HG02588 (cell line): ENCODE data around the gene PITPNM3.

Source experiments
- ATAC-seq: cut with Tn5 transposase; IDR thresholded peaks from one replicate; pipeline ENCODE4 v1.9.1; 2021; ENCODE audit warnings: mild to moderate bottlenecking, moderate library complexity; ENCODE audit not compliant: unreplicated experiment

Gene PITPNM3

DNA sequence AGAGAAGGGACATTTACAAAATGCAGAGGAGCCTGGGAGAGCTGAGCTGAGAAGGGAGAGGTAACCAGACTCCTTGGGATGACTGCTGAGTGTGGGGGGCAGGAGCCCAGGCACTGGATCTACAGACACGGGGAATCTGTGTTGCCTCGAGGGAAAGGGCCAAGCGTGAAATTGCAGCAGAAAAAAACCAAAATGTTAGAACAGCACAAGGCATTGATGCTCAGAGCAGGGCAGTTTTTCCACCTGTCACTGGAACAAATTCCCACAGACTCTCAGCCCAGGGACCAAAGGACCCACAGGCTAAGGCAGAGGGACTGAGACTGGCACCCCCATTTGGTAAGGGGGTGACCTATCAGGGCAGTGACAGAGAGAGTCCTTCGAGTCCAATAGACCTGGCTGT is 2.0 kb downstream of the PITPNM3 start:
- ATAC-seq: no peak

DNA sequence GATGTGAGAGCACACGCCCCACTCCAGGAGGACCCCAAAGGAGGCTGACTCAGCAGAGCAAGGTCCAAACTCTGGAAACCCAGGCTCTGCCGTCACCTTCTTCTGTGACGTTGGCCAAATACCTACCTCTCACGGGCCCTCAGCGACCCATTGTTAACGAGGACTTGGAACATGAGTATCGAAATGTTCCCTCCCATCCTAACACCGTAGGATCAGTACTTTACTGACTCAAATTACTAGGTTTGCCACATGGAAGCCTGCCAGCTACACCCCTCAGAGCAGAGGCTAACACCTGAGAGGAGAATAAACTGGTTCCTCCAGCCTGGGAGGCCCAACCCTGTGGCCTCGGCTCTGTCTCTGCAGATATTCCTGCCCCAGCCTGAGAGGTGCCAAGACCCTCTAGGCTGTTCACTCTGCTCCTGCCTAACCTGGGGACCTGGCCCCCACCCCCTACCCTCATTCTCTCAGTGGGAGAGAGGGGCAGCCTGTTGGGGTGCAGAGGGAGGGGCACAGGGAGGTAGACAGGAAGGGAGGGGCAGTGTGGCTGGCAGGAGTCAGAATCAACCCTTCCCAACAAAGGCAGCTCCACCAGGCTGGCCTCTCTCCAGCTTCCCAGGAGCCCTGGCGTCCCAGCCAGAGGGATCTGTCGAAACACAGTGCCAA is 4.4 kb downstream of the PITPNM3 start:
- ATAC-seq: no peak

DNA sequence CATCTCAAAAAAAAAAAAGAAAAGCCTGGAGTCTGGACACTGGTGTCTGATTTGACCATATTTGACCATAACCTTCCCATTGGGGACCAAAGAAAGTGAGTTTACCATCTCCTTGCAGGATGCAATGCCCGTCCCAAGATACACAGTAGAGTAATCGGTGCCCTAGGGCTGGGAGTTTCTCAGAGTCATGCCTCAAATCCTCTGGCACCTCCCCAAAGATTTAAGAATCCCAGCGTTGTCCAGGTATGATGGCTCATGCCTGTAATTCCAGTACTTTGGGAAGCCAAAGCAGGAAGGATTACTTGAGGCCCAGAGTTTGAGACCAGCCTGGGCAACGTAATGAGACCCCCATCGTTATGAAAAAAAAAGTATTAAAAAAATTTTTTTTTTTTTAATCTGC is 5.0 kb downstream of the PITPNM3 start:
- no peak for ATAC-seq

DNA sequence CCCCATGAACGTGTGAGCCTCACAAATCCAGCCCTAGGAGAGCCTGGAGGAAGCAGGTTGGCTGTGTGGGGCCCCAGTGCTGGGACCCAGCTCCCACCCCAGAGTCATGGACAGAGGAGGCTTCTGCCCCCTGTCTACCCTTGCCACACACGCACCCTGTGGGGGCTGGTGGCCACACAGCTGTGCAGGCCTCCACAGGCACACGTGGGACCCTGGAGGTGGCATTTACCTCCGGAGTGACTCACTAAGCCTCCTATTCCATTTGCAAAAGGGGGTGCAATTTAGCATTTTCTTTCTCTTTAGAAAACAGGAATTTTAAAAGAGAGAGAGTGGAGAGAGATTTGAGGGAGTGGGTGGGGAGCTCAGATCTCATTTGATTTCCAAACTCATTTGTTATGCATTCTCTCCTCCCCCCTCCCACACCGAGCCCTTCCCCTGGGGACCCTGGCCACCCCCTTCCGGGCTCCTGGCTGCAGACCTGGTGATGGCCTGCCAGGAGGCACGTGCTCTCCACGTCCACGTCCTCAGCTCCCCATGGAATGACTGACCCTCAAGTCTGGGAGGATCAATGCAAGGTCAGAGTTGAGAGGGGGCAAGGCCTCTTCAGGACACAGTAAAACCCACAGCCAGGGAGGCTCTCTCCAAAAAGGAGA is 6.8 kb downstream of the PITPNM3 start:
- no peak for ATAC-seq

DNA sequence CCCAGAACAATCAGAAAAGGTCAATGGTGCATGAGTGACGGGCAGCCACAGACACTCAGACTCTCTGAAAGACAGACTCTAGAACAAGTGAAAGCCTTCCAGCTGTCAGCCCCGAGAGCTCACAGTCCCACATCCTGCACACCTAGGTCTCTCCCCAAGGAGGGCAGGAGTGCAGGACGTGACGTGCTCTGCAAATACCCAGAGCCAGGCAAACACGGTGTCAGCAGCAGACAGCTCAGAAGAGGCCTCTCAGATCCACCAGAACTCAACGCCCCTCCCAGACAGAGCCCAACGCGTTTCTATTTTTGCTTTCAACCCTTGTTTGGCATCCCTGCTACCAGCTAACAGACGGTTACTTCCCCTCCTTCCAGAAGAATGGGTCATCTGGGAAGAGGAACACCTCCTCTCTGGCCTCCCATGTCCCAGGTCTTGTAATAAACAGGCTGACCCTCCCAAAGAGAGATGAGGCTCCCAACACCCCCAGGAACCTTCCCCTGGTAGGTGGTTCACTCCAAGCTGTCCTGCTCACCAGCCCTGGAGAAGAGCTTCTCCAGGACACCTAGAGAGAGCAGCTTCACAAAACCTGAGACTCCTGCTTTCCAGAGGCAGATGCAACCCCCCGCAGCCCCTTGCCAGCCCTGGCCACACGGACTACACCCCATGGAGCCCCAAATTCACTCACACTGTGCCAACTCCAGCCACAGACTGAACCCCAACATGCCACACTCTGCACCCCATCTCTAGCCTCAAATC is 7.6 kb downstream of the PITPNM3 start:
- ATAC-seq: no peak

DNA sequence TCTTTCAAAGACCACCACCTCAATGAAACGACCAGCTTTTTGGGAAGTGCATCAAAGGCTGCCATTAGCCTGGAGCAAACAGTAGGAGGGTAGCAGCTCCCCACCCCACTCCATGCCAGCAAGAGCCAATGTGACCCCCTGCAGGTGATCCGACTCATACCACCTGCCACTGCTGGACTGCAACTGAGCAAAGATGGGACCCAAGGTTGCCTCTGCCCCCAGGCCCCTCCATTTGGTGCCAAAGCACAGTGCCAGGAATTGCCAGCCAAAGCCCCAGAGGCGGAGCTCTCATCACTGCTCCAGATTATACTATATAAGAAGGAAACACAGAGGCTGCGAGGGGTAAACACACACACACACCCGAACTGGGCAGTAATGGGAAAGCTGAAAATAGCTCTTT is 8.3 kb downstream of the PITPNM3 start:
- ATAC-seq: no peak

DNA sequence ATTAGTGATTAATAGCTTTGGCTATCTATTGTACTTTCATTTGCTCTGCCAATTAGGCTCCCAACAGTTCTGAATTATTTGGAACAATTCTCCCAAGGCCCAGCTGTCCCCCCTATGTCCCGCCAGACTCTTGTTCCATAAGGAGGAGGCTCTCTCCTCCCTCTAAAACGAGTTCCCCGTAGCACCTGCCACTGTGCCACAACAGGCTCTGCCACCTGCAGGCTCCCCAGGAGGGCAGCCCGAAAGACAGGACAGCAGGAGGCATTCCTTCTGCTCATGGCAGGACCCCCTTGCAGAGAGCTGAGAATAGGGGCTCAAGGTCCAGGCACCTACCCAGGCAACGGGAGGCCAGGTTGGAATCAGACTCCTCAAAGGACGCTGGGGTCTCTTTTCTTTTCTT is 9.0 kb downstream of the PITPNM3 start:
- ATAC-seq: no peak

DNA sequence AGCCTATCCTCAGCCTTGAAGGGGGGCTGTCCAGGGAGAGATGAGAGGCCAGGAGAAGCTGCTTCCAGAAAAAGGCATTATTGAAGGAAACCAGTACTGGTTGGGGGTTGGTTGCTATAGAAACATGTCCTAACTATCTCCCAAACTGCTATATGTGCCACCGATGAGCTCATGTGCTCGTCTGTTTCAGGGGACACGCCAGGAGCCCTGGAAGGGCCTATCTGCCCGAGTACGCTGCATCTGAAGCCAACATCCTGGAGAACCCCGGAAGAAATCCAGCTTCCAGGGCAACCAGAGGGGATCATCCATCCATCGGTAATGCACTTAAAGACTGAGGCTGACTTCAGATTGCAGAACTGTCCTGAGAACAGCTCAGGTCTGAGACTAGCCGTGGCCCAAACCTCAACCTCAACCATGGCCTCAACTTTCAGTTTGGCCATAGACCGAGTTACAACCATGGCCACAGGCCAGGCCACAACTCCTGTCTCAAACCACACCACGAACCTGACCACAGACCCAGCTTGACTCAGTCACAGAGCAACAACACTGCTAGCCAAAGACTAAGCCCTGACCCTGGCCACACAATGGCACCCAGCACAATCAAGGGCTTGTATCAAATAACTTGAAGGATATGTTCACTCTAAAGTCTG is 10.2 kb downstream of the PITPNM3 start:
- ATAC-seq: no peak

DNA sequence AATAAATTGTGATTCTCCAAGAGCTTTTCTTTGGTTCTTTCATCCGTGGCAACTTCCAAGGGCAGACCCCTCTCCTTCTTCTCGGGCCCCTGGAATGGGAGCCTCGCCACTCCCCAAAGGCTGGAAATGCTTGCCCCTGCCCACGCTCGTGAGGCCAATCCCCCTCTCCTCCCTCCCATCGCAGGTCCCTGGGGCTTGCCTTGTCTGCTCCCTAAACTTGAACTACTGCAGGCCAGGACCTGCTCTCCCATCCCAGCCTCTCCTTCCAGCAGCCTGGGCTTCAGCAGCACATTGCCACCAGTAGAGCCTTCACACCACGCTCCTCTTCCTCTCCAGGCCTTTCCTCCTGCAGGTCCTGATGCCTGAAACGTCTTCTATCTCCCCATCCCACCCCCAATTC is 11.1 kb downstream of the PITPNM3 start:
- ATAC-seq: no peak

DNA sequence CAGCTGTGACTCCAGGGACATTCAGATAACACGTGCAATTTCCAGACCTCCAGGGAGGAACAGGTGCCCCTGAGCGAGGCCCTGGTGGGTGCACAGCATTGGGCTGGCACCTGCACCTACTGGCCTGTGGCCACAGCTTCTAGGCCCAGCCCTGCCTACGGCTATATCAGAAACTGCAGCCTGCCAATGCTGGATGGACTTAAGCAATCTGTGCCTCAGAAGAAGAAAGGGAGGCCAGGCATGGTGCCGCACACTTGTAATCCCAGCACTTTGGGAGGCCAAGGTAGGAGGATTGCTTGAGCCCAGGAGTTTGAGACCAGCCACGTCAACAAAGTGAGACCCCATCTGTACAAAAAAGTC is 12.4 kb downstream of the PITPNM3 start:
- ATAC-seq: no peak

DNA sequence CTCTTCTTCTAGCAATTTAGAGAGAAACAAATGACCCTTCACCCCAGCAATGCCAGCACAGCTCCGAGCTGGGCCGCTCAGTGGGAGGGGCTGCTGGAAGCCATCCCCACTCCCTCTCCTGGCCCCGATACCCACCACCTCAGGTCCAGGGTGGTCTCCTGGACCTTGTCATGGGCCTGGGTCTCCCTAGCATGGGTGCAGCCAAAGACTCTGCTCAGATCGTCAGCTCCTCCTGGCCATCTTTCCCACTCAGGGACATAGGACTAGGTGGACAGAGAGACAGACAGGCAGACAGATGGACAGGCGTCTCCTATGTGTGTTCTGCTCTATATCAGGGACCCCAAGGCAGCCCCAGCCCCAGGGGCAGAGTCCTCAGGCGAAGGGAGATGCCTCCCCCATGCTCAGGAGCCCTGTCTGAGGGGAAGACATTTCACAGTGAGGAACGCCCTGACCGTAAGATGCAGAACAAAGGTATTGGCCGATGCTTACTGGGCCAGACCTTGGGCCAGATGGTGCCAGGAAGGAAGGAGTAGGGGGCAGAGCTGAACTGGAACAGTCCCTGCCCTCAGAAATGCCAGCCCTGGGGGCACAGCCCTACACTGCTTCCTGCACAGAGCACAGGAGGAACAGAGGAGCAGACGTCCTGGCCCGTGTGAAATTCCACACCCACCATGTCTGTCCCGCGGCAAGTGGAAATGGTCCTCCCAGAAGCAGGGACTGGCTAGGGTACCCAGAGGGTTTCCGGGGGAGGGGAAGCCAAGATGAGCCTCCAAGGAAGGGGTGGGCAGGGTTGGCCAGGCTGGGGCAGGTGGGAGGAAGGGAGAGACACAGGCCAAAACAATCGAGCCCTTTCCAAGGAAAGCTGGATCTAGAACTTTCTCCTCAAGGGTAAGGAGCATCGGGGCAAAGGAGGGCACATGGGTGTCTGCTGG is 13.0 kb downstream of the PITPNM3 start:
- no peak for ATAC-seq

DNA sequence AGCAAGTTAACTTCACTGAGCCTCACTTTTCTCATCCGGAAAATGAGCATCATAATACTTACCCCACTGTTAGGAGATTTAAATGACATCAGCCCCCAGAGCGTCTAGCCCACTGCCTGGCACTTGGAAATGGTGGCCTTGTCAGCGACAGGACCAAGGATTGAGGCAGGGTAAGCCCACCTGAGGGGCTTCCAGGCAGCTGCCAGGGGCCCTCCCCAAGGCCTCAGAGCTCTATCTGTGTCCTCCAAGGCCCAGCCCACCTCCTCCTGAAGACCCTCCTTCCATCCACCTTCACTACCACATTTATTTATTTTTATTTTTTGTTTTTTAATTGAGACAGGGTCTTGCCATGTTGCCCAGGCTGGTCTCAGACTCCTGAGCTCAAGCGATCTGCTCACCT is 13.8 kb downstream of the PITPNM3 start:
- ATAC-seq: no peak

DNA sequence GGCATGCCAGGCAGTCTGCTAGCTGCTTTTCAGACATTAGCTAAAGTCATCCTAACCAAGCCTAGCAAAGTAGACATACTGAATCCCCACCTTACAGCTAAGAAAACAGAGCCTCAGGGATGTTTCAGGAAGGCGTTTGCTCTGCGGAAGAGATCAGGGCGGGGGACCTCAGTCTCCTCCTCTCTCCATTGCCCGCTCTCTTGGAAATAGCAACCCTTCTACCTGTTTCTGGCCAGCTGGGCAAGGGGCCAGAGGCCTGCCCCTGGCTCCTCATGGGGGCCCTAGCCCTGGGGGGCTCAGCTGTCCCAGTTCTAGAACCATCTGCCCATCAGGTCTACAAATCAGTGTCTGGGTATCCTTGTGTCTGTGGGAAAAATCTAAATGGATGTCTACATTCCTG is 14.5 kb downstream of the PITPNM3 start:
- ATAC-seq: no peak

DNA sequence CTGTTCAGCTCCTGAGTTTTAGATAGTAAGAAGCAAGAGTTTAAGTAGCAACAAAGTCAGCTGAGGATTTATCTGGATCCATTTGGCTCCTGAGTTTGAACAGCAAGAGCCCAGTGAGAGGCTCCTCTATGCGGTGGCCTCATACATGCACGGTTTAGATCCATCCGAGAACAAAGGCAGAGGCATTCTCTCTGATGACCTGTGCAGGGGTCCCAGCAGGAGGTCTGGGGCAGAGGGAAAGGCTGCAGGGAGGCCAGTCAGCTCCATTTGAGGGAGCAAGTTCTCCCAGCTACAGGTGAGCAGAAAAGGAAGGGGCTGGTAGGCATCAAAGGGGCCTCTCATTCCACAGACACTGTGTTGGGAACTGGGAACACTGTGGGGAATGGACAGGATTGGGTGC is 16.5 kb downstream of the PITPNM3 start:
- ATAC-seq: no peak

DNA sequence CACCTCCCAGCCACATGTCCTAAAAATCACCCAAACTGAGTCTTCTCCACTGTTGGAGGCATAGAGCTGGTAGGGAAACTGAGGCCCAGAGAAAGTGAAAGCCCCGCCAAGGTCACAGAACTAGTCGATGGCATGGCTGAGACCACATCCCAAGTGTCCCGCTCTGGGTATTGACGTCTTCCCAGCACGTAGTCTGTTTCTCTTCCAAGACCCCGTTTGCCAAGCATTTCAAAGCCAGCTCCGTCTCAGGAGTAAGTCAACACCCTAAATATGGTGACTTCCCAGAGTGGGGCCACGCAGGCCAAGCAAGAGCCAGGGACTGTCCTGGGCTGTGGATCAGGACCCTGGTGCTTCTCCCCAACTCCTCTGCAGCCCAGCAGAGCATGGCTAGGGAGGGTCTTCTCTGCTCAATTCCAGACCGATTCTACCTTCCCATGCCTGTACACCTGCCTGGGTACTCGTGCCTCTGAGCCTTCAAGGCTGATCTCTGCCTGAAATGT is 19.7 kb downstream of the PITPNM3 start:
- no peak for ATAC-seq

DNA sequence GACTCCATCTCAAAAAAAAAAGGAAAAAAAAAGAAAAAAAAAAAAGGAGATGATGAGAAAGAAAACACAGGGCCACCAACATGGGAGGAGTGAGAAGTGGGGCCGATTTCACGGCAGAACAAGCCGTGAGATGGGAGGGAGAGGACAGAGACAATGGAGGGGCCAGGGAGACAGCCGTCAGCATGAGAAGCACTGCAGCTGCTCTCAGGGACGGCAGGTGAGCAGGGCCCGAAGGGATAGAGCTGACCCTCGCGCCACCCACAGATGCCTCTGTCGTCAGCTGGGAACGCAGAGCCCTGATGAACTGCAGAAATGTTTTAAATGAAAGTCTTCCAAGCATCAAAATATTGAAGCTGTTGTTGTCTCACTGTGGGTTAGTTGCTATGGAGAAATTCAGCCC is 20.3 kb downstream of the PITPNM3 start:
- ATAC-seq: no peak

DNA sequence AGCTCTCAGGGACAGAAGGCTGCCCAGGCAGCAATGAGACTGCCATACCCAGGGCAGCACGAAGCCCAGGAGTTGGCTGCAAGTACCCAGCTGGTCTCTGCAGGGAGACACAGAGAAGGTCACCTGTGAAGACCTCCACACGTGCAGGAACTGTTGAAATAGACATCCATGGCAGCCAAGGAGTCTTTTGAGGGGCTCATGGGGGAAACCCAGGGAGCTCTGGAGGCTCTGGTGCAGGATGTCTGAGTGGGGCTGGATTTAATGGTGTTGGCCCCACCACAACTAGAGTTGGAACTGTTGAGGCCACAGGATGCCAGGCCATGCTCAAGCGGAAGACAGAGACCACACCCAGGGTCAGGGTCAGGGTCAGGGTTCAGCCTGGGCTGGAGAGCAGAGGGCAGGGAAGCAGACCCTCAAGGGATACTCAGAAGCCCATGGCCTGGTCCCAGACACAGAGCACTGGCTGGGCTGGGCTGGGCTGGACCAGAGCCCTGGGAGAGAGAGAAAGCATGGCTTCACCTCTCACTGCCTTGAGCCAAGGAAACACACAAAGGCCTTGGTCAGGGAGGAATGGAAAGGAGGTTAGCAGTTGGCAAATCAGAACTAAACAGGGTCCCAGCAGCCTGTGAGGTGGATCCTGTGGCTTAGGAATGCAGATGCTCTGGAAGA is 21.4 kb downstream of the PITPNM3 start:
- no peak for ATAC-seq

DNA sequence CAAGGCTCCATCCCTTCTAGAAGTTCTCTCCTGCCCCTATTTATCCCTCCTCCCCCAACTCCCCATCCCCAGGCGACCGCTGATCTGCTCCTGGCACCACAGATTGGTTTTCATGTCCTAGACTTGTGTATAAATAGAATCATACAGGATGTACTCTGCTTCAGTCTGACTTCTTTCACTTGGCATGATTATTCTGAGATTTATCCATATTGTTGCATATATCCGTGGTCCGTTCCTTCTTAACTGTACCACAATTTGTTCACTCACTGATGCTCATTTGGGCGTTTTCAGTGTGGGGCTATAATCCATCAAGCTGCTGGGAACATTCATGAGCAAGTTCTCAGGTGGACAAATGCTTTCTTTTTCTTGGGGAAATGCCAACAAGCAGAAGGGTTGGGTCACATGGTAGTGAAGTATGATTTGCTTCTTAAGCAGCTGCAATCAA is 23.9 kb downstream of the PITPNM3 start:
- no peak for ATAC-seq

DNA sequence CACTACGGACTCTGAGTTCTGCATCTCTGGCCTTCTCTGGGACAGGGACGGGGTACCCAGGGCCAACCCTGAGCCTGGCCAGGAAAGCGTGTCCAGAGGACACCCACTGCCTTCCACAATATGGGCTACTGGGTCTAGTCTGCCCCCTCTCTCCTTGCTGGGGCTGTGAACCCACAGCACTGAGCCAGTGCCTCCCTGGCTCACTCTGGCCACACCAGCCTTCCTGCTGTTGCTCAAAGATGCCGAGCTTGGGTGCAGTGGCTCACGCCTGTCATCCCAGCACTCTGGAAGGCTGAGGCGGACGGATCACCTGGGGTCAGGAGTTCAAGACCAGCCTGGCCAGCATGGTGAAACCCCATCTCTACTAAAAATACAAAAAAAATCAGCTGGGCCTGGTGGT is 24.8 kb downstream of the PITPNM3 start:
- ATAC-seq: no peak

DNA sequence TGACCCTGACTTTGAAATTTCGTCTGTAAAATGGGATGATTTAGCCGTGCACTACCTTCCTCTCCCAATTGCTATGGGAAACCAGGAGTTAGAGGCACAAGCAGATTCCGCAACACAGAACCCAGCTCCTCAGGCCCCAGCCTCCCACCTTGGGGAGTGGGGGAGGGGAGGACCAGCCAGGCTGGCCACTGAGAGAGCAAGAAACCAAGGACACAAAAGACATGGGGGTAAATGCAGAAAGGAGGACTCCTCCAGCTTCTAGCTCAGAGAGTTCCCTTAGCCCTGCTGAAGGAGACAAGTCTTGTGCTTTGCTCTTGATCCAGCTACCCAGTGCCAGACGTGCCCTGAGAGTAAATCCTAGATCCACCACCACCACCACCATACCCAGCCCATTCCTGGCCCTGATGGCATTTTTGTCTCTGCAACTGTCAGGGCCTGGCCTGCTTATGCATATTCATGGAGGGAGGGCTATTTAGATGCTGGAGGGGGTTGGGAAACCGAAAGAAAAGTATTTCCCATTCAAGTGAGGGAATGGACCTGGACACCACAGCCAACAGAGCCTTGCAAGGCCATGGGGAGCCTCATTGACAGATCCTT is 25.9 kb downstream of the PITPNM3 start:
- ATAC-seq: no peak
